ENCODE data around the gene USP4.

GRCh38 chr3:49370585-49371290 lies 30.9 kb upstream of the USP4 start:
- TF ChIP-seq, protein P1, sequence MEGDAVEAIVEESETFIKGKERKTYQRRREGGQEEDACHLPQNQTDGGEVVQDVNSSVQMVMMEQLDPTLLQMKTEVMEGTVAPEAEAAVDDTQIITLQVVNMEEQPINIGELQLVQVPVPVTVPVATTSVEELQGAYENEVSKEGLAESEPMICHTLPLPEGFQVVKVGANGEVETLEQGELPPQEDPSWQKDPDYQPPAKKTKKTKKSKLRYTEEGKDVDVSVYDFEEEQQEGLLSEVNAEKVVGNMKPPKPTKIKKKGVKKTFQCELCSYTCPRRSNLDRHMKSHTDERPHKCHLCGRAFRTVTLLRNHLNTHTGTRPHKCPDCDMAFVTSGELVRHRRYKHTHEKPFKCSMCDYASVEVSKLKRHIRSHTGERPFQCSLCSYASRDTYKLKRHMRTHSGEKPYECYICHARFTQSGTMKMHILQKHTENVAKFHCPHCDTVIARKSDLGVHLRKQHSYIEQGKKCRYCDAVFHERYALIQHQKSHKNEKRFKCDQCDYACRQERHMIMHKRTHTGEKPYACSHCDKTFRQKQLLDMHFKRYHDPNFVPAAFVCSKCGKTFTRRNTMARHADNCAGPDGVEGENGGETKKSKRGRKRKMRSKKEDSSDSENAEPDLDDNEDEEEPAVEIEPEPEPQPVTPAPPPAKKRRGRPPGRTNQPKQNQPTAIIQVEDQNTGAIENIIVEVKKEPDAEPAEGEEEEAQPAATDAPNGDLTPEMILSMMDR (IDR thresholded peaks at IDR 0.05), result no peak
- no peak for TF ChIP-seq EZH2 (IDR thresholded peaks at IDR 0.05; ENCODE audit: borderline replicate concordance, insufficient read depth, low read depth, low read length, poor library complexity, severe bottlenecking)
